Measurements from ENCODE around the gene ARHGAP24. TPM values are rescaled to one million over a fixed set of nuclear protein-coding genes. Genes with fewer than 3 reads are reported as not detected.

ARHGAP24 gene
- total RNA-seq, 3 donors from 2014 or later = 5.2 to 11.6 (median 6.7) TPM

- Histone ChIP-seq H3K36me3 (ENCODE audit: low read depth) (no peaks in the 10 kb centered on the region), H3K4me1 (ENCODE audit: low read depth) (no peaks in the 10 kb centered on the region), H3K4me3 (no peak overlapping the region), H3K9me3 (no peaks in the 10 kb centered on the region)
- no peak for ATAC-seq
- no peak for TF ChIP-seq CTCF (IDR thresholded peaks at IDR 0.05)
- intact Hi-C loops (cut with DNase I, micrococcal nuclease) = no loop called here
- no peak for DNase-seq
These were observed 198.0 kb downstream of the ARHGAP24 start for GRCh38 chr4:85672959-85673358.

GRCh38 chr4:85673540-85673939, 198.6 kb downstream of the ARHGAP24 start:
- Histone ChIP-seq H3K9me3 (no peaks in the 10 kb centered on the region), H3K4me3 (no peak overlapping the region), H3K36me3 (ENCODE audit: low read depth) (no peaks in the 10 kb centered on the region), H3K4me1 (ENCODE audit: low read depth) (no peaks in the 10 kb centered on the region)
- intact Hi-C loops (cut with DNase I, micrococcal nuclease) = no loop called here
- TF ChIP-seq CTCF (IDR thresholded peaks at IDR 0.05) = no peak
- no peak for DNase-seq
- no peak for ATAC-seq

GRCh38 chr4:85675076-85676049, 200.4 kb downstream of the ARHGAP24 start:
- Histone ChIP-seq H3K4me3 (no peak overlapping the region), H3K4me1 (ENCODE audit: low read depth) (no peaks in the 10 kb centered on the region), H3K36me3 (ENCODE audit: low read depth) (no peaks in the 10 kb centered on the region), H3K9me3 (no peaks in the 10 kb centered on the region)
- no peak for TF ChIP-seq CTCF (IDR thresholded peaks at IDR 0.05)
- ATAC-seq (no peak), DNase-seq (no peak)
- intact Hi-C loops (cut with DNase I, micrococcal nuclease) = no loop called here

GRCh38 chr4:85676050-85676425, 201.1 kb downstream of the ARHGAP24 start:
- Histone ChIP-seq H3K4me1 (ENCODE audit: low read depth) (no peaks in the 10 kb centered on the region), H3K36me3 (ENCODE audit: low read depth) (no peaks in the 10 kb centered on the region), H3K4me3 (no peak overlapping the region), H3K9me3 (no peaks in the 10 kb centered on the region)
- ATAC-seq = no peak
- no peak for DNase-seq
- intact Hi-C loops (cut with DNase I, micrococcal nuclease) = no loop called here
- TF ChIP-seq CTCF (IDR thresholded peaks at IDR 0.05) = no peak

- Histone ChIP-seq H3K9me3 (no peaks in the 10 kb centered on the region), H3K4me3 (no peak overlapping the region), H3K36me3 (ENCODE audit: low read depth) (no peaks in the 10 kb centered on the region), H3K4me1 (ENCODE audit: low read depth) (no peaks in the 10 kb centered on the region)
- intact Hi-C loops (cut with DNase I, micrococcal nuclease) = no loop called here
- DNase-seq (no peak), ATAC-seq (no peak)
- TF ChIP-seq CTCF (IDR thresholded peaks at IDR 0.05) = no peak
These were observed 202.1 kb downstream of the ARHGAP24 start for GRCh38 chr4:85676850-85677590.
